Neuronal stem cell (in vitro differentiated cells): ENCODE data around the gene RBFOX2.
A peak's percentile ranks its signal among the peaks of the same experiment; 100 is the strongest.

Source experiments
- DNase-seq: peaks from one replicate; pipeline ENCODE4 v3.0.0-alpha.2; 2013; ENCODE audit warnings: low spot score
- H2AFZ ChIP-seq: one replicate; pipeline ENCODE4 v1.6.1; 2013; ENCODE audit warnings: mild to moderate bottlenecking, low read length, inconsistent platforms
- H2AK5ac ChIP-seq: 2 replicates; pipeline ENCODE4 v1.6.1; 2013; ENCODE audit warnings: low read depth, mild to moderate bottlenecking, inconsistent platforms, low read length, moderate library complexity, mixed read lengths
- H2BK120ac ChIP-seq: 2 replicates; pipeline ENCODE4 v1.6.1; 2013; ENCODE audit warnings: low read depth, mild to moderate bottlenecking, inconsistent platforms, low read length, moderate library complexity, mixed read lengths
- H2BK12ac ChIP-seq: one replicate; pipeline ENCODE4 v1.6.1; 2013; ENCODE audit warnings: low read length, inconsistent platforms
- H2BK15ac ChIP-seq: 2 replicates; pipeline ENCODE4 v1.6.1; 2013; ENCODE audit warnings: mild to moderate bottlenecking, low read length, inconsistent platforms, mixed read lengths
- H2BK5ac ChIP-seq: one replicate; pipeline ENCODE4 v1.6.1; 2013; ENCODE audit warnings: inconsistent platforms, mild to moderate bottlenecking, low read length, moderate library complexity
- H3K14ac ChIP-seq: one replicate; pipeline ENCODE4 v1.6.1; 2013; ENCODE audit warnings: low read length, inconsistent platforms
- H3K18ac ChIP-seq: 2 replicates; pipeline ENCODE4 v1.6.1; 2013; ENCODE audit warnings: low read length, inconsistent platforms
- H3K23ac ChIP-seq: 2 replicates; pipeline ENCODE4 v1.6.1; 2013; ENCODE audit warnings: low read depth, mild to moderate bottlenecking, mixed read lengths, low read length, inconsistent platforms; ENCODE audit not compliant: poor library complexity
- H3K27ac ChIP-seq: replicated peaks from 3 replicates; pipeline ENCODE4 v1.5.1; 2013; ENCODE audit warnings: low read length, inconsistent platforms
- H3K27me3 ChIP-seq, 3 experiments: 2 replicates each; pipeline ENCODE4 v1.6.1; 2013; ENCODE audit warnings: low read length in 3 of 3, mild to moderate bottlenecking in 2 of 3, inconsistent platforms in 1 of 3, low read depth in 1 of 3, mixed read lengths in 1 of 3, moderate library complexity in 1 of 3; ENCODE audit not compliant: control insufficient read depth in 3 of 3, insufficient read depth in 3 of 3
- H3K36me3 ChIP-seq, 2 donors: replicated peaks in 1 of 2; 2 replicates each; pipeline ENCODE4 v1.6.1; 2013; ENCODE audit warnings: low read length in 2 of 2; ENCODE audit not compliant: control insufficient read depth in 2 of 2, insufficient read depth in 2 of 2
- H3K4ac ChIP-seq: 2 replicates; pipeline ENCODE4 v1.6.1; 2013; ENCODE audit warnings: inconsistent platforms, mild to moderate bottlenecking, low read length, moderate library complexity
- H3K4me1 ChIP-seq, 2 donors: 1 replicate in 1 of 2; 2 replicates in 1 of 2; pipeline ENCODE4 v1.6.1; 2013; ENCODE audit warnings: low read length in 2 of 2, low read depth in 1 of 2; ENCODE audit not compliant: control insufficient read depth in 2 of 2, insufficient read depth in 1 of 2
- H3K4me2 ChIP-seq: one replicate; pipeline ENCODE4 v1.6.1; 2013; ENCODE audit warnings: mild to moderate bottlenecking, low read length, inconsistent platforms; ENCODE audit not compliant: insufficient read depth, poor library complexity, severe bottlenecking
- H3K4me3 ChIP-seq, 2 donors: 2 replicates each; pipeline ENCODE4 v1.5.1; 2013; ENCODE audit warnings: low read length in 2 of 2, mild to moderate bottlenecking in 2 of 2, inconsistent platforms in 1 of 2, moderate library complexity in 1 of 2
- H3K79me1 ChIP-seq: one replicate; pipeline ENCODE4 v1.6.1; 2013; ENCODE audit warnings: low read depth, mild to moderate bottlenecking, inconsistent platforms, low read length, moderate library complexity
- H3K9ac ChIP-seq: one replicate; pipeline ENCODE4 v1.6.1; 2013; ENCODE audit warnings: mild to moderate bottlenecking, low read depth, low read length, inconsistent platforms; ENCODE audit not compliant: poor library complexity
- H3K9me3 ChIP-seq, 2 donors: replicated peaks in 1 of 2; 2 replicates each; pipeline versions ENCODE3 to v1.6.1; 2013; ENCODE audit warnings: low read length in 2 of 2, mild to moderate bottlenecking in 2 of 2, inconsistent platforms in 1 of 2, low read depth in 1 of 2, mixed read lengths in 1 of 2, moderate library complexity in 1 of 2; ENCODE audit not compliant: control insufficient read depth in 2 of 2, insufficient read depth in 1 of 2
- H4K8ac ChIP-seq: one replicate; pipeline ENCODE4 v1.6.1; 2013; ENCODE audit warnings: low read depth, mild to moderate bottlenecking, inconsistent platforms, low read length, moderate library complexity
- H4K91ac ChIP-seq: one replicate; pipeline ENCODE4 v1.6.1; 2013; ENCODE audit warnings: low read length, low read depth, mild to moderate bottlenecking, inconsistent platforms; ENCODE audit not compliant: poor library complexity
- WGBS, 2 donors: extraction: QIAGEN DNeasy Blood & Tissue Kit; methylation state at CpG; one replicate each; pipeline ENCODE4 v1.1.7; 2013; ENCODE audit warnings: missing lambda C conversion rate in 2 of 2, mixed read lengths in 1 of 2; ENCODE audit not compliant: insufficient read length in 2 of 2, insufficient replicate concordance in 1 of 2; ENCODE audit errors: extremely low coverage in 2 of 2; 5-methylcytosine and 5-hydroxymethylcytosine counted together

The RBFOX2 gene

GRCh38 chr22:35960854-35961253 is 67.8 kb downstream of the RBFOX2 start:
- H3K79me1 ChIP-seq, result peaks cover 2% of the 10 kb centered on the region
- no peak overlapping the region for H3K4me2 ChIP-seq
- no peak overlapping the region for H4K91ac ChIP-seq
- no CpG with 5 or more reads among the region's 2 CpGs for WGBS, 2 donors
- no peak overlapping the region for H3K27ac ChIP-seq
- H3K4me3 ChIP-seq, result peak overlapping the region in 1 of 2 donors; percentile 26
- H3K4me1 ChIP-seq, result peaks cover 11 to 27% of the 10 kb centered on the region in 2 donors
- H2AK5ac ChIP-seq, result no peak overlapping the region
- no peak overlapping the region for H2BK5ac ChIP-seq
- H3K4ac ChIP-seq, result no peak overlapping the region
- DNase-seq, result no peak
- no peak overlapping the region for H3K18ac ChIP-seq
- H3K9ac ChIP-seq, result no peak overlapping the region
- no peaks in the 10 kb centered on the region for H3K9me3 ChIP-seq
- H3K36me3 ChIP-seq, result no peaks in the 10 kb centered on the region
- H2BK12ac ChIP-seq, result no peak overlapping the region
- H2BK15ac ChIP-seq, result no peak overlapping the region
- no peaks in the 10 kb centered on the region for H3K27me3 ChIP-seq
- no peak overlapping the region for H2AFZ ChIP-seq
- no peak overlapping the region for H2BK120ac ChIP-seq
- H3K23ac ChIP-seq, result no peak overlapping the region
- no peak overlapping the region for H4K8ac ChIP-seq
- no peak overlapping the region for H3K14ac ChIP-seq

- WGBS, 2 donors, result no CpG with 5 or more reads among the region's 5 CpGs
These were observed 69.4 kb downstream of the RBFOX2 start for GRCh38 chr22:35959121-35959800.

GRCh38 chr22:35958334-35958733 is 70.3 kb downstream of the RBFOX2 start:
- Histone ChIP-seq H2BK12ac (no peak overlapping the region), H2AK5ac (no peak overlapping the region), H3K9ac (no peak overlapping the region), H3K9me3 (no peaks in the 10 kb centered on the region), H3K4me3 (no peak overlapping the region), H3K79me1 (peaks cover 2% of the 10 kb centered on the region), H3K4ac (no peak overlapping the region), H3K18ac (no peak overlapping the region), H3K23ac (no peak overlapping the region), H3K27me3 (no peaks in the 10 kb centered on the region), H3K36me3 (no peaks in the 10 kb centered on the region), H2BK120ac (no peak overlapping the region), H2BK5ac (no peak overlapping the region), H3K14ac (no peak overlapping the region), H3K27ac (no peak overlapping the region), H3K4me1 (peaks cover 13 to 27% of the 10 kb centered on the region in 2 donors), H2AFZ (no peak overlapping the region), H2BK15ac (no peak overlapping the region), H4K8ac (no peak overlapping the region), H4K91ac (no peak overlapping the region), H3K4me2 (no peak overlapping the region)
- WGBS, 2 donors, result no CpG with 5 or more reads among the region's 2 CpGs
- DNase-seq, result no peak

More at GRCh38 chr22:35959121-35959800, 69.4 kb downstream of the RBFOX2 start:
- no peak for DNase-seq
- H4K8ac ChIP-seq, result no peak overlapping the region
- no peak overlapping the region for H2AK5ac ChIP-seq
- H3K36me3 ChIP-seq, result no peaks in the 10 kb centered on the region
- no peak overlapping the region for H2BK120ac ChIP-seq
- H3K4ac ChIP-seq, result no peak overlapping the region
- H2BK15ac ChIP-seq, result no peak overlapping the region
- no peak overlapping the region for H3K4me2 ChIP-seq
- H3K18ac ChIP-seq, result no peak overlapping the region
- no peak overlapping the region for H4K91ac ChIP-seq
- peaks cover 2% of the 10 kb centered on the region for H3K79me1 ChIP-seq
- H2BK5ac ChIP-seq, result no peak overlapping the region
- no peaks in the 10 kb centered on the region for H3K9me3 ChIP-seq
- H3K27ac ChIP-seq, result no peak overlapping the region
- H2BK12ac ChIP-seq, result no peak overlapping the region
- H3K9ac ChIP-seq, result no peak overlapping the region
- H3K14ac ChIP-seq, result no peak overlapping the region
- H3K27me3 ChIP-seq, result no peaks in the 10 kb centered on the region
- no peak overlapping the region for H3K4me3 ChIP-seq
- H3K23ac ChIP-seq, result no peak overlapping the region
- H2AFZ ChIP-seq, result no peak overlapping the region
- H3K4me1 ChIP-seq, result peaks cover 13 to 27% of the 10 kb centered on the region in 2 donors

GRCh38 chr22:35957589-35957988 is 71.0 kb downstream of the RBFOX2 start:
- DNase-seq, result no peak
- no peak overlapping the region for H3K4ac ChIP-seq
- H2BK120ac ChIP-seq, result no peak overlapping the region
- no peak overlapping the region for H3K14ac ChIP-seq
- no peak overlapping the region for H2BK12ac ChIP-seq
- no peak overlapping the region for H3K27ac ChIP-seq
- H3K9ac ChIP-seq, result no peak overlapping the region
- H3K23ac ChIP-seq, result no peak overlapping the region
- H3K4me3 ChIP-seq, result no peak overlapping the region
- peaks cover 9 to 21% of the 10 kb centered on the region in 2 donors for H3K4me1 ChIP-seq
- H2BK15ac ChIP-seq, result no peak overlapping the region
- WGBS, 2 donors, result no CpG with 5 or more reads among the region's 1 CpG
- no peak overlapping the region for H4K91ac ChIP-seq
- no peak overlapping the region for H3K18ac ChIP-seq
- no peak overlapping the region for H2AFZ ChIP-seq
- H3K36me3 ChIP-seq, result no peaks in the 10 kb centered on the region
- no peaks in the 10 kb centered on the region for H3K9me3 ChIP-seq
- H2AK5ac ChIP-seq, result no peak overlapping the region
- H3K27me3 ChIP-seq, result no peaks in the 10 kb centered on the region
- H3K4me2 ChIP-seq, result no peak overlapping the region
- H2BK5ac ChIP-seq, result no peak overlapping the region
- H3K79me1 ChIP-seq, result peaks cover 2% of the 10 kb centered on the region
- no peak overlapping the region for H4K8ac ChIP-seq
